GM12878 (cell line): ENCODE measurements around the gene RFC1.

Experiments used
- CTCF ChIP-seq, 3 experiments: IDR thresholded peaks in 2 of 3; conservative IDR thresholded peaks in 1 of 3; 2 replicates each; pipeline ENCODE4 v1.5.1; 2011; ENCODE audit warnings: low read depth in 3 of 3, low read length in 3 of 3, mild to moderate bottlenecking in 3 of 3, control low read depth in 2 of 3, moderate library complexity in 2 of 3, inconsistent platforms in 1 of 3, mixed read lengths in 1 of 3; ENCODE audit not compliant: control insufficient read depth in 2 of 3, insufficient read depth in 1 of 3; ENCODE audit errors: extremely low read depth in 1 of 3
- E4F1 ChIP-seq: fragments of 450-650 bp; IDR thresholded peaks from 2 replicates; pipeline ENCODE4 v1.6.1; 2018; ENCODE audit warnings: borderline replicate concordance, mild to moderate bottlenecking; ENCODE audit not compliant: partially characterized antibody
- EP300 ChIP-seq, 2 experiments: fragments of 150-350 bp in 1 of 2; IDR thresholded peaks; 2 replicates each; pipeline ENCODE4 v1.6.1; 2011 to 2012; ENCODE audit warnings: low read depth in 2 of 2, low read length in 2 of 2, borderline replicate concordance in 1 of 2, improper control_type of control experiment in 1 of 2, inconsistent platforms in 1 of 2; ENCODE audit not compliant: control insufficient read depth in 1 of 2
- MAX ChIP-seq: IDR thresholded peaks from 2 replicates; pipeline ENCODE4 v1.6.1; 2012; ENCODE audit warnings: low read depth, low read length, improper control_type of control experiment
- MXI1 ChIP-seq: fragments of 150-350 bp; IDR thresholded peaks from 2 replicates; pipeline ENCODE4 v1.6.1; 2011; ENCODE audit warnings: low read depth, mild to moderate bottlenecking, inconsistent platforms, low read length, improper control_type of control experiment
- POLR2A ChIP-seq: IDR thresholded peaks from 2 replicates; pipeline ENCODE4 v1.6.1; 2011; ENCODE audit warnings: low read depth, mild to moderate bottlenecking, low read length
- RAD21 ChIP-seq: IDR thresholded peaks from 2 replicates; pipeline ENCODE4 v1.6.1; 2011; ENCODE audit warnings: mild to moderate bottlenecking, low read depth, low read length, moderate library complexity; ENCODE audit not compliant: insufficient read depth
- RFX5 ChIP-seq: IDR thresholded peaks from 2 replicates; pipeline ENCODE4 v1.6.1; 2011; ENCODE audit warnings: low read depth, low read length, improper control_type of control experiment
- SMAD5 ChIP-seq: IDR thresholded peaks from 2 replicates; pipeline ENCODE4 v1.6.1; 2016; ENCODE audit warnings: antibody characterized with exemption, low read depth
- YBX1 ChIP-seq: fragments of 450-650 bp; IDR thresholded peaks from 2 replicates; pipeline ENCODE4 v1.6.1; 2016; ENCODE audit warnings: antibody characterized with exemption
- ZBTB11 ChIP-seq: fragments of 450-650 bp; formaldehyde crosslinking; IDR thresholded peaks from 2 replicates; pipeline ENCODE4 v1.5.0; 2022; ENCODE audit warnings: mild to moderate bottlenecking, missing genetic modification characterization

- no peak for TF ChIP-seq CTCF (IDR thresholded peaks at IDR 0.05 in 2 of 3, conservative IDR thresholded peaks at IDR 0.05 in 1 of 3; ENCODE audit: control insufficient read depth in 2 of 3, extremely low read depth in 1 of 3, insufficient read depth in 1 of 3, low read depth in 3 of 3, low read length in 3 of 3)
- TF ChIP-seq MXI1 = no peak
- TF ChIP-seq POLR2A = no peak
- no peak for TF ChIP-seq EP300 (IDR thresholded peaks at IDR 0.05; ENCODE audit: borderline replicate concordance in 1 of 2, control insufficient read depth in 1 of 2, low read depth in 2 of 2, low read length in 2 of 2)
- no peak for TF ChIP-seq RAD21
- no peak for TF ChIP-seq MAX
- no peak for TF ChIP-seq YBX1
- TF ChIP-seq SMAD5 = no peak
- TF ChIP-seq RFX5 = no peak
- TF ChIP-seq ZBTB11 (CRISPR knock-in tag) = no peak
- no peak for TF ChIP-seq E4F1
Measured at GRCh38 chr4:39339968-39340367, 26.2 kb downstream of the RFC1 start.
